ENCODE data around the gene TMED3. TPM values are rescaled to one million over a fixed set of nuclear protein-coding genes. Genes with fewer than 3 reads are reported as not detected.

TMED3 gene
- total and polyA plus RNA-seq, 2 donors from 2014 or later: 40.5 to 105 TPM

DNA sequence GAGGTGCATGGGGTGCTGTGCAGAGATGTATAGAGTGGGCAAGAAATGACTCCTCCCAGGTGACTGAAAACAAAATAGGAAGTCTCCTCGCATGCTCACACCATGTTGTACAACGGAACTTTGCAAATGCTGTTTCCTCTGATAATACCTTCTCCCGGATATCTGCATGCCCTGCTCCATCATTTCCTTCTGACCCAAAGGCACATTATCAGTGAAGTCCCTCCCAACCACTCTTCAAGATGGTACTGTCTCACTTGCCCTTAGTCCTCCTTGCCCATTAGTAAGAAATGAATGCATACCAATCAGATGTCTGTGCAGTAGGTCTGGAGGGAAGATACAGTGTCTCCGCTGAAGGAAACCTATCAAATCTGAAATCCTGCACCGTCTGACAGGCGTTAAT, 12.0 kb downstream of the TMED3 start:
- DNase-seq (no peak), FAIRE-seq (no peak)
- TF ChIP-seq, protein P1, sequence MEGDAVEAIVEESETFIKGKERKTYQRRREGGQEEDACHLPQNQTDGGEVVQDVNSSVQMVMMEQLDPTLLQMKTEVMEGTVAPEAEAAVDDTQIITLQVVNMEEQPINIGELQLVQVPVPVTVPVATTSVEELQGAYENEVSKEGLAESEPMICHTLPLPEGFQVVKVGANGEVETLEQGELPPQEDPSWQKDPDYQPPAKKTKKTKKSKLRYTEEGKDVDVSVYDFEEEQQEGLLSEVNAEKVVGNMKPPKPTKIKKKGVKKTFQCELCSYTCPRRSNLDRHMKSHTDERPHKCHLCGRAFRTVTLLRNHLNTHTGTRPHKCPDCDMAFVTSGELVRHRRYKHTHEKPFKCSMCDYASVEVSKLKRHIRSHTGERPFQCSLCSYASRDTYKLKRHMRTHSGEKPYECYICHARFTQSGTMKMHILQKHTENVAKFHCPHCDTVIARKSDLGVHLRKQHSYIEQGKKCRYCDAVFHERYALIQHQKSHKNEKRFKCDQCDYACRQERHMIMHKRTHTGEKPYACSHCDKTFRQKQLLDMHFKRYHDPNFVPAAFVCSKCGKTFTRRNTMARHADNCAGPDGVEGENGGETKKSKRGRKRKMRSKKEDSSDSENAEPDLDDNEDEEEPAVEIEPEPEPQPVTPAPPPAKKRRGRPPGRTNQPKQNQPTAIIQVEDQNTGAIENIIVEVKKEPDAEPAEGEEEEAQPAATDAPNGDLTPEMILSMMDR (IDR thresholded peaks at IDR 0.05; ENCODE audit: borderline replicate concordance, extremely low read depth, insufficient read depth): no peak
- H3K36me3 ChIP-seq (ENCODE audit: control insufficient read depth in 2 of 3, insufficient read depth in 3 of 3, low read length in 3 of 3): peaks cover 6 to 11% (median 9%) of the 10 kb centered on the region in 3 donors
- H3K4me3 ChIP-seq (ENCODE audit: low read length in 3 of 3): no peak overlapping the region
- no peak overlapping the region for H3K9ac ChIP-seq (ENCODE audit: low read length in 3 of 3)
- H3K4me1 ChIP-seq (ENCODE audit: control insufficient read depth in 2 of 3, insufficient read depth in 2 of 3, low read depth in 1 of 3, low read length in 3 of 3): no peaks in the 10 kb centered on the region
- no peaks in the 10 kb centered on the region for H3K9me3 ChIP-seq (ENCODE audit: control insufficient read depth in 2 of 3, insufficient read depth in 1 of 3, low read length in 3 of 3)
- intact Hi-C loops (cut with DNase I): no loop called here
- no peaks in the 10 kb centered on the region for H3K27me3 ChIP-seq (ENCODE audit: control insufficient read depth, insufficient read depth, low read length)
- no peak overlapping the region for H3K27ac ChIP-seq (ENCODE audit: low read depth in 2 of 2, low read length in 2 of 2)

DNA sequence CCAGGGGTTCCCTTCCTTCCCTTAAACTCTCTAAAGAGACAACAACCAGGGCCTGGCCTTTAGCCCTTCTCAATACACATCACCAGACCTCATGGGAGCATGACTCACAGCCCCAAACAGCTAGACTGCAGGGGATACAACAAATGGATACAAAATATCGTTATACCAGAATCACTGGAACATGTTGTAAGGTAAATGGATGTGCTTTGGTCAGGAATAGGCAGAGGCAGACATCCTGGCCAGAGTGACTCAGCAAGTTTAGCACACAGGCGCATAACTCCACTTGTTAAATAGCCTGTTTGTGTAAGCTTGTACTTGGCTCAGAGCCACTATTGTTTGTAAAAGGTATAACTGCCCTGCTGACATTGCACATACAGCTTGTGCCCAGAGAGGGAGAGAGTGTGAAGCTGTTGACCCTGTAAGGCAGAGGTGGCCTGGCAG, 18.3 kb downstream of the TMED3 start:
- TF ChIP-seq, protein P1 (IDR thresholded peaks at IDR 0.05; ENCODE audit: borderline replicate concordance, extremely low read depth, insufficient read depth): no peak
- no peak overlapping the region for H3K9ac ChIP-seq (ENCODE audit: low read length in 3 of 3)
- FAIRE-seq: no peak

DNA sequence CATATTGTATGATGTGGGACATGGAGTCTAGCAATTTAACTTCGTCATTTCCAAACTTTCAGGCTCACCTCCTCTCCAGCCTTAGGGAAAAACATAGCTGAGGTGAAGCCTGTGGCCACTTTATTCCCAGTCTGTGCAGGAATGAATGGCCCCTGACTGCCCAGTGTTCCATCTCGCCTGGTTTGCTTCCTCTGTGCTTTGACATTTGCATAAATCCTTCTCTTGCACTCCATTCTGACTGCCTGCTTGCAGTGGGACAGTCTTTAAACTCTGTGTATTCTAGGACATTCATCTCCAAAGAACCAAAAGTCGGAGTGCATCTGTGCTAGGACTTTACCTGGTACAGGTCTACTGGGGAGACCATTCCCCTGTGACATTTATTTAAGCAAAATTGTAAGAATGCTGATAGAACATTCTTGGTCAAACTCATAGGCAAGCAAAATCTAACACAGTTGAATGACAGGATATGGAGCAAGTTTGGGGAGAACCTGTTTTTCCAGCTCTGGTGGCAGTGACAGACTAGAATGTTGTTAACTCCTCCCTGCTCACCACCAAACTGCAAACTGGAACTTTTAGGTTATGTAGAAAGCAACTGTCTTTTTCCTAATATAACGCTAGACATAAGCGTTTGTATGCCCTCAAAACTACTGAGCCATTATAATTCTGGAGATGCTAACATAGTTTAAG, 22.1 kb downstream of the TMED3 start:
- no peaks in the 10 kb centered on the region for H3K27me3 ChIP-seq (ENCODE audit: control insufficient read depth, insufficient read depth, low read length)
- no peak for FAIRE-seq
- intact Hi-C loops (cut with DNase I): no loop called here
- H3K36me3 ChIP-seq (ENCODE audit: control insufficient read depth in 2 of 3, insufficient read depth in 3 of 3, low read length in 3 of 3): no peaks in the 10 kb centered on the region
- TF ChIP-seq, protein P1 (IDR thresholded peaks at IDR 0.05; ENCODE audit: borderline replicate concordance, extremely low read depth, insufficient read depth): no peak
- H3K27ac ChIP-seq (ENCODE audit: low read depth in 2 of 2, low read length in 2 of 2): no peak overlapping the region
- H3K9ac ChIP-seq (ENCODE audit: low read length in 3 of 3): no peak overlapping the region
- DNase-seq: peak in 3 of 5 donors; percentile 19 to 61 (median 45)
- H3K9me3 ChIP-seq (ENCODE audit: control insufficient read depth in 2 of 3, insufficient read depth in 1 of 3, low read length in 3 of 3): no peaks in the 10 kb centered on the region
- H3K4me3 ChIP-seq (ENCODE audit: low read length in 3 of 3): no peak overlapping the region
- peaks cover 0 to 3% (median 0%) of the 10 kb centered on the region in 3 donors for H3K4me1 ChIP-seq (ENCODE audit: control insufficient read depth in 2 of 3, insufficient read depth in 2 of 3, low read depth in 1 of 3, low read length in 3 of 3)

More for the DNA sequence above, 18.3 kb downstream of the TMED3 start:
- Histone ChIP-seq H3K4me3 (ENCODE audit: low read length in 3 of 3) (no peak overlapping the region), H3K27me3 (ENCODE audit: control insufficient read depth, insufficient read depth, low read length) (no peaks in the 10 kb centered on the region), H3K9me3 (ENCODE audit: control insufficient read depth in 2 of 3, insufficient read depth in 1 of 3, low read length in 3 of 3) (no peaks in the 10 kb centered on the region), H3K36me3 (ENCODE audit: control insufficient read depth in 2 of 3, insufficient read depth in 3 of 3, low read length in 3 of 3) (no peaks in the 10 kb centered on the region), H3K27ac (ENCODE audit: low read depth in 2 of 2, low read length in 2 of 2) (no peak overlapping the region), H3K4me1 (ENCODE audit: control insufficient read depth in 2 of 3, insufficient read depth in 2 of 3, low read depth in 1 of 3, low read length in 3 of 3) (peaks cover 0 to 3% (median 0%) of the 10 kb centered on the region in 3 donors)
- DNase-seq: no peak
- intact Hi-C loops (cut with DNase I): no loop called here

All from kidney (tissue), 14 donors.